GM18508 (cell line): ENCODE measurements around the gene IFNA21.
"Not testable (repeated sequence)": the region's sequence is repeated elsewhere in the genome, so short reads cannot be mapped to it uniquely, and the experiment has no call there.

ENCODE experiments used
- ATAC-seq: cut with Tn5 transposase; IDR thresholded peaks from one replicate; pipeline ENCODE4 v1.9.1; 2021; ENCODE audit warnings: moderate number of reproducible peaks; ENCODE audit not compliant: insufficient read depth, unreplicated experiment

The IFNA21 gene

GRCh38 chr9:21166560-21166959 lies at the start of gene IFNA21:
TSS of gene IFNA21 (minus strand) at chr9:21166660. CDS start at chr9:21166612, 48 bp downstream.
- ATAC-seq, result not testable (repeated sequence)

- ATAC-seq, result peak; percentile 66
These were observed 47.2 kb upstream of the IFNA21 start for GRCh38 chr9:21213411-21214326.

- not testable (repeated sequence) for ATAC-seq
These were observed 45.7 kb upstream of the IFNA21 start for GRCh38 chr9:21212160-21212559.

GRCh38 chr9:21210782-21211181 lies 44.3 kb upstream of the IFNA21 start:
- ATAC-seq, result not testable (repeated sequence)

GRCh38 chr9:21210311-21210710 lies 43.9 kb upstream of the IFNA21 start:
- no peak for ATAC-seq

- ATAC-seq, result not testable (repeated sequence)
These were observed 40.6 kb upstream of the IFNA21 start, which contains the start of gene IFNA10 for GRCh38 chr9:21207043-21207442. TSS of gene IFNA10 (minus strand) at chr9:21207143. CDS start at chr9:21207097, 46 bp downstream.

- no peak for ATAC-seq
These were observed 38.7 kb upstream of the IFNA21 start for GRCh38 chr9:21205204-21205603.

GRCh38 chr9:21202105-21202504 lies 35.6 kb upstream of the IFNA21 start, which contains the start of gene IFNA7:
TSS of gene IFNA7 (minus strand) at chr9:21202205. CDS start at chr9:21202165, 40 bp downstream.
- ATAC-seq, result not testable (repeated sequence)

GRCh38 chr9:21194867-21195776 lies 28.7 kb upstream of the IFNA21 start:
- peak; percentile 93 for ATAC-seq

- not testable (repeated sequence) for ATAC-seq
These were observed 21.0 kb upstream of the IFNA21 start, which contains the start of gene IFNA4 for GRCh38 chr9:21187487-21187886. TSS of gene IFNA4 (minus strand) at chr9:21187587. CDS start at chr9:21187531, 56 bp downstream.

- ATAC-seq, result peak; percentile 87
These were observed 16.6 kb upstream of the IFNA21 start for GRCh38 chr9:21182810-21183736.

GRCh38 chr9:21174671-21175070 lies 8.2 kb upstream of the IFNA21 start:
- no peak for ATAC-seq

GRCh38 chr9:21172156-21172555 lies 5.7 kb upstream of the IFNA21 start:
- ATAC-seq, result no peak

GRCh38 chr9:21171351-21171750 lies 4.9 kb upstream of the IFNA21 start:
- no peak for ATAC-seq

- ATAC-seq, result no peak
These were observed 944 bp downstream of the IFNA21 start for GRCh38 chr9:21165516-21165915.

- peak; percentile 83 for ATAC-seq
These were observed 6.3 kb downstream of the IFNA21 start for GRCh38 chr9:21160178-21160577.

- ATAC-seq, result no peak
These were observed 11.0 kb downstream of the IFNA21 start for GRCh38 chr9:21155501-21155900.

GRCh38 chr9:21154018-21154608 lies 12.3 kb downstream of the IFNA21 start:
- ATAC-seq, result peak; percentile 69
